HL-60/S4 treated with retinoic acid at 250 ng/mL for 4 days and 3 days (cell line): ENCODE results near the gene MAGEA12.
"Not testable (repeated sequence)": the region's sequence is repeated elsewhere in the genome, so short reads cannot be mapped to it uniquely, and the experiment has no call there.

Source experiments
- in situ Hi-C: fragments of 300-500 bp; cut with MboI; formaldehyde crosslinking; loops from 2 replicates; pipeline ENCODE4 v1.7.0; 2022; ENCODE audit warnings: low sequenced_read_pairs

The MAGEA12 gene, protein sequence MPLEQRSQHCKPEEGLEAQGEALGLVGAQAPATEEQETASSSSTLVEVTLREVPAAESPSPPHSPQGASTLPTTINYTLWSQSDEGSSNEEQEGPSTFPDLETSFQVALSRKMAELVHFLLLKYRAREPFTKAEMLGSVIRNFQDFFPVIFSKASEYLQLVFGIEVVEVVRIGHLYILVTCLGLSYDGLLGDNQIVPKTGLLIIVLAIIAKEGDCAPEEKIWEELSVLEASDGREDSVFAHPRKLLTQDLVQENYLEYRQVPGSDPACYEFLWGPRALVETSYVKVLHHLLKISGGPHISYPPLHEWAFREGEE

DNA sequence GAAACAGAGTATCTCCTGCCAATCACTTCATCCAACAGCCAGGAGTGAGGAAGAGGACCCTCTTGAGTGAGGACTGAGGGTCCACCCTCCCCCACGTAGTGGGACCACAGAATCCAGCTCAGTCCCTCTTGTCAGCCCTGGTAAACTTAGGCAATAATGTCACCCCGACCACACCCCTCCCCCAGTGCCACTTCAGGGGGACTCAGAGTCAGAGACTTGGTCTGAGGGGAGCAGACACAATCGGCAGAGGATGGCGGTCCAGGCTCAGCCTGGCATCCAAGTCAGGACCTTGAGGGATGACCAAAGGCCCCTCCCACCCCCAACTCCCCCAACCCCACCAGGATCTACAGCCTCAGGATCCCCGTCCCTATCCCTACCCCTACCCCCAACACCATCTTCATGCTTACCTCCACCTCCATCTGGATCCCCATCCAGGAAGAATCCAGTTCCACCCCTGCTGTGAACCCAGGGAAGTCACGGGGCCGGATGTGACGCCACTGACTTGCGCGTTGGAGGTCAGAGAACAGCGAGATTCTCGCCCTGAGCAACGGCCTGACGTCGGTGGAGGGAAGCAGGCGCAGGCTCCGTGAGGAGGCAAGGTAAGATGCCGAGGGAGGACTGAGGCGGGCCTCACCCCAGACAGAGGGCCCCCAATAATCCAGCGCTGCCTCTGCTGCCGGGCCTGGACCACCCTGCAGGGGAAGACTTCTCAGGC is at the start of gene MAGEA12, which contains the start of gene CSAG1:
Gene MAGEA12 (plus strand): TSS at position 497 of the 715 bp plus-strand sequence. CDS start 2,405 bp downstream, outside the sequence.
Gene CSAG1 (minus strand): TSS at position 461 of the 715 bp plus-strand sequence. CDS start 1,261 bp downstream, outside the sequence.
- in situ Hi-C loops: no loop called here

GRCh38 chrX:152697952-152698931 is 35.3 kb upstream of the MAGEA12 start, which contains the start of gene MAGEA3:
MAGEA3 (plus strand) TSS chrX:152698794; CDS start chrX:152700833, 2,039 bp downstream.
- in situ Hi-C loops: not testable (repeated sequence)

DNA sequence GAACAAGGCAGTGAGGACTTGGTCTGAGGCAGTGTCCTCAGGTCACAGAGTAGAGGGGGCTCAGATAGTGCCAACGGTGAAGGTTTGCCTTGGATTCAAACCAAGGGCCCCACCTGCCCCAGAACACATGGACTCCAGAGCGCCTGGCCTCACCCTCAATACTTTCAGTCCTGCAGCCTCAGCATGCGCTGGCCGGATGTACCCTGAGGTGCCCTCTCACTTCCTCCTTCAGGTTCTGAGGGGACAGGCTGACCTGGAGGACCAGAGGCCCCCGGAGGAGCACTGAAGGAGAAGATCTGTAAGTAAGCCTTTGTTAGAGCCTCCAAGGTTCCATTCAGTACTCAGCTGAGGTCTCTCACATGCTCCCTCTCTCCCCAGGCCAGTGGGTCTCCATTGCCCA is 33.2 kb upstream of the MAGEA12 start:
- in situ Hi-C loops: not testable (repeated sequence)

GRCh38 chrX:152706500-152706899 is 27.1 kb upstream of the MAGEA12 start:
- in situ Hi-C loops: not testable (repeated sequence)

DNA sequence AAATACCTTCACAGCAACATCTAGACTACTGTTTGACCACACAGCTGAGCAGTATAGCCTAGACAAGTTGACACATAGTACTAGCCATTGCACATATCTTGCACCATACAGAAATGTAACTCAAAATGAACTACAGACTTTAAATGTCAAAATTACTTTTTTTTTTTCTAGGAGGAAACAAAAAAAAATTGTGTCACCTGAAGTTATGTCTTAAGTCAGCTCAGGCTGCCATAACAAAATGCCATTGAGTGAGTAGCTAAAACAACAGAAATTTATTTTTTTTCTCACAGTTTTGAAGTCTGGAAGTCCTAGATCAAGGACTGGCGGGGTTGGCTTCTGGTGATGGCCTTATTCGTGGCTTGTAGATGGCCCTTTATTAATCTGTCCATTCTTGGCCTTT is 24.4 kb upstream of the MAGEA12 start, which contains the start of gene CSAG2:
Gene CSAG2 (minus strand): TSS at position 101 of the 400 bp plus-strand sequence. CDS start 161 bp downstream, outside the sequence.
- in situ Hi-C loops: not testable (repeated sequence)

DNA sequence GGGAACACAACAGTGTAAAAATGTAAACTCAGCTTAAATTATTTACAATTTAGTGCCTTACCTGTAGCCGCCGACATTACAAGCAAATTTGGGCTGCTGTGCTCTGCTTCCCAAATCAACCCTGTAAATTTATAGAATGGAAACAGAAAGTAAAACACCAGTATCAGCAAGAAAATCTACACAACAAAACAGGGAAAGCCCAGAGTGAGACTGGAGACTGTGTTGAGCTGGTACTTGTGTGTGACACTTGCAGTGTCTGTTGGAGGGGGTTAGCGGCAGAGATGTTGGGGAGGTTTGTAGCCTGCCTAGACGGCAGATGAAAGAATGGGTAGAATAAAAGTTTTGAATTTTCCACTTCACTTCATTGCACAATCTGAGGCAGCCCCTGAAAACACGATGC is 20.4 kb upstream of the MAGEA12 start:
- in situ Hi-C loops: not testable (repeated sequence)

DNA sequence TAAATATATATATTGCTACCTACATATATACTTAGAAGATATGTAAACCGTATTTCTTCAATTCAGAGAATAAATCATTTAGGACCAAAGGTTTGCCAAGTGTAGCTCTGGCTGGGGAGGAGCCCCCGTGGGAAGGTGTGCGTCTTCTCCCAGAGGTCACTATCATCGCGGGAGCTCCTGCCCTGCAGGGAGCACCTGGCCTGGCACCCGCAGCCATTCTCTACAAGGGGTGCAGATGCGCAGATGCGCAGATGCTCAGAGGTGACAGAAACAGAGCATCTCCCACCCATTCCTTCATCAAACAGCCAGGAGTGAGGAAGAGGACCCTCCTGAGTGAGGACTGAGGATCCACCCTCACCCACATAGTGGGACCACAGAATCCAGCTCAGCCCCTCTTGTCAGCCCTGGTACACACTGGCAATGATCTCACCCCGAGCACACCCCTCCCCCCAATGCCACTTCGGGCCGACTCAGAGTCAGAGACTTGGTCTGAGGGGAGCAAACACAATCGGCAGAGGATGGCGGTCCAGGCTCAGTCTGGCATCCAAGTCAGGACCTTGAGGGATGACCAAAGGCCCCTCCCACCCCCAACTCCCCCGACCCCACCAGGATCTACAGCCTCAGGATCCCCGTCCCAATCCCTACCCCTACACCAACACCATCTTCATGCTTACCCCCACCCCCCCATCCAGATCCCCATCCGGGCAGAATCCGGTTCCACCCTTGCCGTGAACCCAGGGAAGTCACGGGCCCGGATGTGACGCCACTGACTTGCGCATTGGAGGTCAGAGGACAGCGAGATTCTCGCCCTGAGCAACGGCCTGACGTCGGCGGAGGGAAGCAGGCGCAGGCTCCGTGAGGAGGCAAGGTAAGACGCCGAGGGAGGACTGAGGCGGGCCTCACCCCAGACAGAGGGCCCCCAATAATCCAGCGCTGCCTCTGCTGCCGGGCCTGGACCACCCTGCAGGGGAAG is 19.5 kb upstream of the MAGEA12 start, which contains the start of gene MAGEA2B:
Gene MAGEA2B (plus strand): TSS at position 814 of the 973 bp plus-strand sequence. CDS start 2,479 bp downstream, outside the sequence.
- in situ Hi-C loops: not testable (repeated sequence)

GRCh38 chrX:152725409-152725808 is 8.1 kb upstream of the MAGEA12 start:
- in situ Hi-C loops: no loop called here

DNA sequence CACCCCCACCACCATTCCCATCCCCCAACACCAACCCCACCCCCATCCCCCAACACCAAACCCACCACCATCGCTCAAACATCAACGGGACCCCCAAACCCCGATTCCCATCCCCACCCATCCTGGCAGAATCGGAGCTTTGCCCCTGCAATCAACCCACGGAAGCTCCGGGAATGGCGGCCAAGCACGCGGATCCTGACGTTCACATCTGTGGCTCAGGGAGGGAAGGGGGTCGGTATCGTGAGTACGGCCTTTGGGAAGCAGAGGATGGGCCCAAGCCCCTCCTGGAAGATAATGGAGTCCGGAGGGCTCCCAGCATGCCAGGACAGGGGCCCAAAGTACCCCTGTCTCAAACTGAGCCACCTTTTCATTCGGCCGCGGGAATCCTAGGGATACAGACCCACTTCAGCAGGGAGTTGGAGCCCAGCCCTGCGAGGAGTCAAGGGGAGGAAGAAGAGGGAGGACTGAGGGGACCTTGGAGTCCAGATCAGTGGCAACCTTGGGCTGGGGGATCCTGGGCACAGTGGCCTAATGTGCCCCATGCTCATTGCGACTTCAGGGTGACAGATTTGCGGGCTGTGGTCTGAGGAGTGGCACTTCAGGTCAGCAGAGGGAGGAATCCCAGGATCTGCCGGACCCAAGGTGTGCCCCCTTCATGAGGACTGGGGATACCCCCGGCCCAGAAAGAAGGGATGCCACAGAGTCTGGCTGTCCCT is 744 bp downstream of the MAGEA12 start:
- in situ Hi-C loops: not testable (repeated sequence)

DNA sequence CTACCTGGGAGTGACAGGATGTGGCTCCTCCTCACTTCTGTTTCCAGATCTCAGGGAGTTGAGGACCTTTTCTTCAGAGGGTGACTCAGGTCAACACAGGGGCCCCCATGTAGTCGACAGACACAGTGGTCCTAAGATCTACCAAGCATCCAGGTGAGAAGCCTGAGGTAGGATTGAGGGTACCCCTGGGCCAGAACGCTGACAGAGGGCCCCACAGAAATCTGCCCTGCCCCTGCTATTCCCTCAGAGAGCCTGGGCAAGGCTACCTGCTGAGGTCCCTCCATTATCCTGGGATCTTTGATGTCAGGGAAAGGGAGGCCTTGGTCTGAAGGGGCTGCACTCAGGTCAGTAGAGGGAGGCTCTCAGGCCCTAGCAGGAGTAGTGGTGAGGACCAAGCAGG is 1.5 kb downstream of the MAGEA12 start:
- in situ Hi-C loops: no loop called here

DNA sequence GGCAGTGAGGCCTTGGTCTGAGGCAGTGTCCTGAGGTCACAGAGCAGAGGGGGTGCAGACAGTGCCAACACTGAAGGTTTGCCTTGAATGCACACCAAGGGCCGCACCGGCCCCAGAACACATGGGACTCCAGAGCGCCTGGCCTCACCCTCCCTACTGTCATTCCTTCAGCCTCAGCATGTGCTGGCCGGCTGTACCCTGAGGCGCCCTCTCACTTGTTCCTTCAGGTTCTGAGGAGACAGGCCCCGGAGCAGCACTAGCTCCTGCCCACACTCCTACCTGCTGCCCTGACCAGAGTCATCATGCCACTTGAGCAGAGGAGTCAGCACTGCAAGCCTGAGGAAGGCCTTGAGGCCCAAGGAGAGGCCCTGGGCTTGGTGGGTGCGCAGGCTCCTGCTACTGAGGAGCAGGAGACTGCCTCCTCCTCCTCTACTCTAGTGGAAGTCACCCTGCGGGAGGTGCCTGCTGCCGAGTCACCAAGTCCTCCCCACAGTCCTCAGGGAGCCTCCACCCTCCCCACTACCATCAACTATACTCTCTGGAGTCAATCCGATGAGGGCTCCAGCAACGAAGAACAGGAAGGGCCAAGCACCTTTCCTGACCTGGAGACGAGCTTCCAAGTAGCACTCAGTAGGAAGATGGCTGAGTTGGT is 2.4 kb downstream of the MAGEA12 start:
- in situ Hi-C loops: no loop called here

DNA sequence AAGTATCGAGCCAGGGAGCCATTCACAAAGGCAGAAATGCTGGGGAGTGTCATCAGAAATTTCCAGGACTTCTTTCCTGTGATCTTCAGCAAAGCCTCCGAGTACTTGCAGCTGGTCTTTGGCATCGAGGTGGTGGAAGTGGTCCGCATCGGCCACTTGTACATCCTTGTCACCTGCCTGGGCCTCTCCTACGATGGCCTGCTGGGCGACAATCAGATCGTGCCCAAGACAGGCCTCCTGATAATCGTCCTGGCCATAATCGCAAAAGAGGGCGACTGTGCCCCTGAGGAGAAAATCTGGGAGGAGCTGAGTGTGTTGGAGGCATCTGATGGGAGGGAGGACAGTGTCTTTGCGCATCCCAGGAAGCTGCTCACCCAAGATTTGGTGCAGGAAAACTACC is 3.0 kb downstream of the MAGEA12 start:
- in situ Hi-C loops: not testable (repeated sequence)

DNA sequence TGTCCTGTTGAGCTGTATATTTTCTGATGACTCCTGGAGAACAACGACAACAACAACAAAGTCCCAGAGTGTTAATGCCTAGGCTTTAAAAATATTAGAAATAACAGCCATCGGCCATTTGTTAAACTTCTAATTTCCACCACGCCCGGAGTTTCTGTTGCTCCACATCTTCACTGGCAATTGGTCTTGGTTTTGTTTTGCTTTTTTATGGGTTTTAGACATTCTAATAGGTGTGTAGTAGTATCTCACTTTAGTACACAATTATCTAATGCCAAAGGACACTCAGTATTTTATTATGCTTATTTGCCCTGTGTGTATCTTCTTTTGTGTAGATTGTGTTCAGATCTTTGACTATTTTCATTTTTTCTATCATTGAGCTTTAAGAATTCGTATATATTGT is 5.0 kb downstream of the MAGEA12 start:
- in situ Hi-C loops: no loop called here

- in situ Hi-C loops: not testable (repeated sequence)
These were observed 20.4 kb downstream of the MAGEA12 start, which contains the start of gene MAGEA2 for GRCh38 chrX:152753686-152754650. MAGEA2 (minus strand) TSS chrX:152753842; CDS start chrX:152751363, 2,479 bp downstream.

DNA sequence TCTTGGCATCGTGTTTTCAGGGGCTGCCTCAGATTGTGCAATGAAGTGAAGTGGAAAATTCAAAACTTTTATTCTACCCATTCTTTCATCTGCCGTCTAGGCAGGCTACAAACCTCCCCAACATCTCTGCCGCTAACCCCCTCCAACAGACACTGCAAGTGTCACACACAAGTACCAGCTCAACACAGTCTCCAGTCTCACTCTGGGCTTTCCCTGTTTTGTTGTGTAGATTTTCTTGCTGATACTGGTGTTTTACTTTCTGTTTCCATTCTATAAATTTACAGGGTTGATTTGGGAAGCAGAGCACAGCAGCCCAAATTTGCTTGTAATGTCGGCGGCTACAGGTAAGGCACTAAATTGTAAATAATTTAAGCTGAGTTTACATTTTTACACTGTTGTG is 21.3 kb downstream of the MAGEA12 start:
- in situ Hi-C loops: not testable (repeated sequence)

GRCh38 chrX:152758918-152759317 is 25.4 kb downstream of the MAGEA12 start, which contains the start of gene CSAG3:
CSAG3 (plus strand) TSS chrX:152759218.
- in situ Hi-C loops: not testable (repeated sequence)

DNA sequence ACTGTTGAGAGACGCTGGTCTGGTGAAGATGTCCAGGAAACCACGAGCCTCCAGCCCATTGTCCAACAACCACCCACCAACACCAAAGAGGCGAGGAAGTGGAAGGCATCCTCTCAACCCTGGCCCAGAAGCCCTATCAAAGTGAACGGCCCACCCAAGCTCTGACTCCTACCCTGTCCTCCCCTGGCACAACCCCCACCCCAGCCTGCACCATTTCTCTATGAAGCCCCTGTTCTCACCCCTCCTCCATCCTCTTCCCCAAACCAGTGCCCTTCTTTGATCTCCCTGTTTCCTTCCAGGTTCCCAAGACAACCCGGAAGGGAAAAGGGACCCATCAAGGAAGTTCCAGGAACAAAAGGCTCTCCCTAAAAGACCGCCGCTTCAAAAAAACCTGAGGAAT is 26.0 kb downstream of the MAGEA12 start:
- in situ Hi-C loops: not testable (repeated sequence)
